Measurements from ENCODE around the gene TP63.

DNA sequence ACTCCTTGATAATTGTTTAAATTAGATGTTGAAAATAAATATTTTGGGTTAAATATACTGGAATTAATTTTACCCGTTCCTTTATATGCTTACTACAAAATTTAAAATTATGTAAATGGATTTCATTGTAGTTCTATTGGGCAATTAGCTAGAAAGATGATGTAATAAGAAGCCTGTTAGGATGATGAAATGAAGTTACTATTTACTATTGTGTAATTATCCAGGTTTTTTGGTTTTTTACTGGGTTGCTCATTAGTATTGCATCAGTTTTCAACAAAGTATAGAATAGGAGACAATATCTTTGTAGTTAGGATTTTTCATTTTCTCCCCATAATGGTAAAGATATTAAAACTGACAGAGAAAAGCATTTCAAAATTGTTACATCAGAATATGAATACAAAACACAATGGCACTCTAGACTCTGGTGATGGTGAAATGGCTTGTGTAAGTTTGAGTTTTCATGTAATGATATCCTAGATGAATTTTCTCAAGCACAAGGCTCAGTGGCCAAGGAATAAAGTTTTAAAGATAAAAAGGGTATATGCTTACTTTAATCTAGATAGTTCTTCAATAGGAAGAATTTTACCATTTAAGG, 267.5 kb downstream of the TP63 start:
- no peak for TF ChIP-seq POLR2AphosphoS5 (IDR thresholded peaks at IDR 0.05)
- no peak for TF ChIP-seq CTCF (IDR thresholded peaks at IDR 0.05)
